ENCODE data around the gene IRF5.

Gene IRF5

DNA sequence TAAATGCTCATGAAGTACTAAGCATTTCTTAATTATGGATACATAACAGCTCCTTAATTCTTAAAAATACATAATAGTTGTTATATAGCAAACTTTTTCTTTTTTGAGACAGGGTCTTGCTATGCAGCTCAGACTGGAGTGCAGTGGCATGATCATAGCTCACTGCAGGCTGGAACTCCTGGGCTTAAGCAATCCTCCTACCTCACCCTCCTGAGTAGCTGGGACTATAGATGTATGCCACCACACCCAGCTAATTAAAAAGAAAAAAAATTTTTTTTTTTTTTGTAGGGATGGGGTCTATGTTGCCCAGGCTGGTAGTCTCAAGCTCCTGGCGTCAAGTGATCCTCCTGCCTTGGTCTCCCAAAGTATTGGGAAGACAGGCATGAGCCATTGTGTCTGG lies 30.9 kb downstream of the IRF5 start:
- Histone ChIP-seq H3K9me3 (replicated peaks; ENCODE audit: insufficient read depth, low read length) (no peaks in the 10 kb centered on the region), H3K79me2 (ENCODE audit: low read length) (0 out of 2 replicates have a peak, but pooled peaks cover 4% of the 10 kb centered on the region), H3K9ac (ENCODE audit: low read length) (no peak overlapping the region), H3K27me3 (replicated peaks; ENCODE audit: insufficient read depth, low read length) (no peaks in the 10 kb centered on the region), H3K4me1 (ENCODE audit: low read length) (peaks cover 5% of the 10 kb centered on the region), H3K9me2 (replicated peaks; ENCODE audit: insufficient read depth, low read length) (no peaks in the 10 kb centered on the region), H3K4me3 (ENCODE audit: low read length) (no peak overlapping the region), H3K27ac (ENCODE audit: low read length) (no peak overlapping the region), H4K20me1 (ENCODE audit: insufficient read depth, low read length) (no peaks in the 10 kb centered on the region), H3K36me3 (replicated peaks; ENCODE audit: insufficient read depth, low read length) (peaks cover 27% of the 10 kb centered on the region), H3F3A (ENCODE audit: insufficient read depth, low read length) (peaks cover 4% of the 10 kb centered on the region; the same call in 1 of the 2 replicates), H3K4me2 (ENCODE audit: low read depth, low read length) (no peak overlapping the region), H2AFZ (ENCODE audit: low read length) (no peak overlapping the region)
- no peak for DNase-seq
- TF ChIP-seq EZH2phosphoT487 (IDR thresholded peaks at IDR 0.05; ENCODE audit: low read length) (no peak), EZH2 (optimal IDR thresholded peaks at IDR 0.05; ENCODE audit: low read depth, low read length) (no peak), CTCF (IDR thresholded peaks at IDR 0.05; ENCODE audit: low read length) (no peak)

- Histone ChIP-seq H3K4me2 (ENCODE audit: low read depth, low read length) (no peak overlapping the region), H3K9me2 (replicated peaks; ENCODE audit: insufficient read depth, low read length) (no peaks in the 10 kb centered on the region), H3K36me3 (replicated peaks; ENCODE audit: insufficient read depth, low read length) (peaks cover 26% of the 10 kb centered on the region; the same call in 1 of the 2 replicates), H3K9ac (ENCODE audit: low read length) (no peak overlapping the region), H3K4me3 (ENCODE audit: low read length) (no peak overlapping the region), H3F3A (ENCODE audit: insufficient read depth, low read length) (no peaks in the 10 kb centered on the region), H3K27me3 (replicated peaks; ENCODE audit: insufficient read depth, low read length) (no peaks in the 10 kb centered on the region), H2AFZ (ENCODE audit: low read length) (no peak overlapping the region), H3K27ac (ENCODE audit: low read length) (no peak overlapping the region), H3K79me2 (ENCODE audit: low read length) (no peaks in the 10 kb centered on the region), H4K20me1 (ENCODE audit: insufficient read depth, low read length) (no peaks in the 10 kb centered on the region), H3K4me1 (ENCODE audit: low read length) (no peaks in the 10 kb centered on the region), H3K9me3 (replicated peaks; ENCODE audit: insufficient read depth, low read length) (no peaks in the 10 kb centered on the region)
- TF ChIP-seq CTCF (IDR thresholded peaks at IDR 0.05; ENCODE audit: low read length): no peak
- no peak for TF ChIP-seq EZH2 (optimal IDR thresholded peaks at IDR 0.05; ENCODE audit: low read depth, low read length)
- no peak for TF ChIP-seq EZH2phosphoT487 (IDR thresholded peaks at IDR 0.05; ENCODE audit: low read length)
- DNase-seq: no peak
Measured at GRCh38 chr7:128974241-128974934, 36.7 kb downstream of the IRF5 start.

GRCh38 chr7:128982105-128982504 lies 44.4 kb downstream of the IRF5 start:
- no peak for DNase-seq
- Histone ChIP-seq H3K9me3 (replicated peaks; ENCODE audit: insufficient read depth, low read length) (no peaks in the 10 kb centered on the region), H3K4me3 (ENCODE audit: low read length) (no peak overlapping the region), H3K9me2 (replicated peaks; ENCODE audit: insufficient read depth, low read length) (no peaks in the 10 kb centered on the region), H3F3A (ENCODE audit: insufficient read depth, low read length) (no peaks in the 10 kb centered on the region), H4K20me1 (ENCODE audit: insufficient read depth, low read length) (no peaks in the 10 kb centered on the region), H3K4me1 (ENCODE audit: low read length) (no peaks in the 10 kb centered on the region), H3K27me3 (replicated peaks; ENCODE audit: insufficient read depth, low read length) (no peaks in the 10 kb centered on the region), H2AFZ (ENCODE audit: low read length) (no peak overlapping the region), H3K36me3 (replicated peaks; ENCODE audit: insufficient read depth, low read length) (peaks cover 21% of the 10 kb centered on the region), H3K9ac (ENCODE audit: low read length) (no peak overlapping the region), H3K79me2 (ENCODE audit: low read length) (no peaks in the 10 kb centered on the region), H3K27ac (ENCODE audit: low read length) (no peak overlapping the region), H3K4me2 (ENCODE audit: low read depth, low read length) (no peak overlapping the region)
- no peak for TF ChIP-seq CTCF (IDR thresholded peaks at IDR 0.05; ENCODE audit: low read length)
- no peak for TF ChIP-seq EZH2 (optimal IDR thresholded peaks at IDR 0.05; ENCODE audit: low read depth, low read length)
- TF ChIP-seq EZH2phosphoT487 (IDR thresholded peaks at IDR 0.05; ENCODE audit: low read length): no peak

All from MM.1S (cell line).